OCI-LY7 (cell line): ENCODE measurements around the gene SYNJ2.

Experiments used
- CTCF ChIP-seq: fragments of 200-600 bp; sonication (generic); conservative IDR thresholded peaks from 2 replicates; pipeline ENCODE4 v1.5.1; 2014; ENCODE audit warnings: mild to moderate bottlenecking, antibody characterized with exemption, low read length, moderate library complexity, mixed read lengths
- EZH2phosphoT487 ChIP-seq: fragments of 200-600 bp; sonication (generic); IDR thresholded peaks from 2 replicates; pipeline ENCODE4 v1.6.1; 2018; ENCODE audit warnings: low read depth, borderline replicate concordance, mild to moderate bottlenecking, mixed run types, antibody characterized with exemption, low read length, moderate library complexity, mixed read lengths

GRCh38 chr6:157935786-157936185 lies 45.9 kb upstream of the SYNJ2 start:
- TF ChIP-seq CTCF (no peak), EZH2phosphoT487 (no peak)
